Astrocyte (in vitro differentiated cells and primary cell): Measurements from ENCODE around the gene MED27. TPM values are rescaled to one million over a fixed set of nuclear protein-coding genes. Genes with fewer than 3 reads are reported as not detected.

Experiments used
- DNase-seq: peaks from one replicate; pipeline ENCODE4 v3.0.0-alpha.2; 2010; ENCODE audit warnings: low read depth
- FAIRE-seq: peaks from 2 replicates; lab custom pipeline; 2011; peaks lifted over from hg19 to GRCh38; lab: Jason Lieb, UNC
- H2AFZ ChIP-seq: 2 replicates; pipeline ENCODE4 v1.6.0; 2012; ENCODE audit warnings: low read depth, low read length, inconsistent platforms
- H3K27ac ChIP-seq: 2 replicates; pipeline ENCODE4 v1.5.1; 2011; ENCODE audit warnings: low read depth, low read length, inconsistent platforms
- H3K27me3 ChIP-seq: 2 replicates; pipeline ENCODE4 v1.6.0; 2011; ENCODE audit warnings: low read length, inconsistent platforms; ENCODE audit not compliant: insufficient read depth
- H3K36me3 ChIP-seq: 2 replicates; pipeline ENCODE4 v1.5.1; 2011; ENCODE audit warnings: low read length, inconsistent platforms; ENCODE audit not compliant: insufficient read depth
- H3K4me1 ChIP-seq: 2 replicates; pipeline ENCODE4 v1.5.1; 2011; ENCODE audit warnings: low read length, inconsistent platforms; ENCODE audit not compliant: insufficient read depth
- H3K4me2 ChIP-seq: 2 replicates; pipeline ENCODE4 v1.6.0; 2012; ENCODE audit warnings: low read length, inconsistent platforms
- H3K4me3 ChIP-seq: 2 replicates; pipeline ENCODE4 v1.5.1; 2011; ENCODE audit warnings: low read depth, mild to moderate bottlenecking, low read length, inconsistent platforms; ENCODE audit not compliant: insufficient read depth
- H3K79me2 ChIP-seq: 2 replicates; pipeline ENCODE4 v1.6.0; 2012; ENCODE audit warnings: mild to moderate bottlenecking, low read length, inconsistent platforms; ENCODE audit not compliant: insufficient read depth
- H3K9ac ChIP-seq: 2 replicates; pipeline ENCODE4 v1.6.0; 2012; ENCODE audit warnings: mild to moderate bottlenecking, low read length, inconsistent platforms
- H3K9me3 ChIP-seq: 2 replicates; pipeline ENCODE4 v1.5.1; 2012; ENCODE audit warnings: low read depth, mild to moderate bottlenecking, low read length, inconsistent platforms; ENCODE audit not compliant: insufficient read depth
- H4K20me1 ChIP-seq: 2 replicates; pipeline ENCODE4 v1.6.0; 2012; ENCODE audit warnings: low read length, inconsistent platforms; ENCODE audit not compliant: insufficient read depth
- H3K27ac Mint-ChIP-seq: one replicate; pipeline ENCODE4 v1.8.0; 2021; ENCODE audit warnings: mild to moderate bottlenecking, mixed read lengths; ENCODE audit not compliant: unreplicated experiment
- H3K27me3 Mint-ChIP-seq: one replicate; pipeline ENCODE4 v1.8.0; 2021; ENCODE audit warnings: low read depth, mixed read lengths; ENCODE audit not compliant: unreplicated experiment
- H3K36me3 Mint-ChIP-seq: one replicate; pipeline ENCODE4 v1.8.0; 2021; ENCODE audit warnings: low read depth, mixed read lengths; ENCODE audit not compliant: unreplicated experiment
- H3K4me1 Mint-ChIP-seq: one replicate; pipeline ENCODE4 v1.8.0; 2021; ENCODE audit warnings: low read depth, mixed read lengths; ENCODE audit not compliant: unreplicated experiment
- H3K4me3 Mint-ChIP-seq: one replicate; pipeline ENCODE4 v1.8.0; 2021; ENCODE audit warnings: mild to moderate bottlenecking, moderate library complexity, mixed read lengths; ENCODE audit not compliant: unreplicated experiment
- H3K9me3 Mint-ChIP-seq: one replicate; pipeline ENCODE4 v1.8.0; 2021; ENCODE audit warnings: mild to moderate bottlenecking, mixed read lengths; ENCODE audit not compliant: unreplicated experiment
- CTCF ChIP-seq: IDR thresholded peaks from 2 replicates; pipeline ENCODE4 v1.5.1; 2011; ENCODE audit warnings: low read depth, mild to moderate bottlenecking, inconsistent platforms, low read length, moderate library complexity; ENCODE audit not compliant: insufficient read depth
- EZH2 ChIP-seq: IDR thresholded peaks from 2 replicates; pipeline ENCODE4 v1.6.1; 2012; ENCODE audit warnings: mild to moderate bottlenecking, low read length, inconsistent platforms; ENCODE audit not compliant: insufficient read depth
- total RNA-seq: library from RNA; stranded (reverse); gene quantifications from 2 replicates; pipeline ENCODE4 v1.2.1, GENCODE V29; 2021

The MED27 gene
- total RNA-seq, 1 donor from 2014 or later: 26.9 TPM

- H3K36me3 Mint-ChIP-seq: no peaks in the 10 kb centered on the region
- no peaks in the 10 kb centered on the region for H3K9me3 Mint-ChIP-seq
- no peak overlapping the region for H3K4me3 Mint-ChIP-seq
- H3K27ac Mint-ChIP-seq: no peak overlapping the region
- no peaks in the 10 kb centered on the region for H4K20me1 ChIP-seq
- no peaks in the 10 kb centered on the region for H3K36me3 ChIP-seq
- no peaks in the 10 kb centered on the region for H3K9me3 ChIP-seq
- H3K9ac ChIP-seq: no peak overlapping the region
- no peak overlapping the region for H3K27ac ChIP-seq
- H3K4me3 ChIP-seq: no peak overlapping the region
- peak; percentile 13 for DNase-seq
- FAIRE-seq: no peak
- TF ChIP-seq CTCF: no peak
- no peak overlapping the region for H3K4me2 ChIP-seq
- H3K4me1 ChIP-seq: no peaks in the 10 kb centered on the region
- peaks cover 50% of the 10 kb centered on the region for H3K27me3 Mint-ChIP-seq
- H3K79me2 ChIP-seq: no peaks in the 10 kb centered on the region
- H3K27me3 ChIP-seq: peaks cover 36% of the 10 kb centered on the region
- no peak overlapping the region for H2AFZ ChIP-seq
- peaks cover 3% of the 10 kb centered on the region for H3K4me1 Mint-ChIP-seq
Measured at GRCh38 chr9:132108728-132109127, 29.1 kb upstream of the MED27 start.

DNA sequence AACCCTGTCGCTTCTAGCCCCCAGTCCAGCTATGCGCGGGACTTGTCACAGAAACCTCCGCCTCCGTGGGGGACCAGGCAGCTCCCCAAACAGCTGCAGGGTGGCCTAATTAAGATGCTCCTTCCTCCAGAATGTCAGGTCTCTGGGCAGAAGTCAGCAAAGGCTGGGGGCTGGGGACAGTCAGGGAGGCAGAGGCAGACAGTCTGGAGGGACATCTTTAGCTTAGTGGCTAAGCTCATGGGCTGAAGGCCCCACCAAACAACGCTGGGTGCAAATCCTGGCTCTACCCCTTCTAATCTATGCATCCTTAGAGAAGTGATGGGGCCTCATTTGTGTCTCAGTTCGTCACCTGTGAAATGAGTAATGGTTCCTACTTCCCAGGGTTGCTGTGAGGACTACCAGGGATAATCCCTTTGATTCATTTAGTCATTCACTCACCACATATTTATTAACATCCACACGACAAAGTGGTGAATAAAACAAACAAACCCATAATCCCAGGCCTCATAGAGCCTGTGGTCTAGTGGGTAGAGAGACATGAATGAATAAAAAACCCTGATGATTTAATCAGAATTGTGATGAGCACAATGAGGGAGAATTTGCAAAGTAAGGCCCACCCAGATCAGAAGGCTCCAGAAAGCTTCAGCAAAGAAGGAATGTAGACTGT is 20.2 kb upstream of the MED27 start:
- H3K27me3 ChIP-seq: peaks cover 35% of the 10 kb centered on the region
- H3K36me3 Mint-ChIP-seq: no peaks in the 10 kb centered on the region
- H4K20me1 ChIP-seq: no peaks in the 10 kb centered on the region
- no peak overlapping the region for H3K4me3 Mint-ChIP-seq
- no peaks in the 10 kb centered on the region for H3K79me2 ChIP-seq
- peaks cover 2% of the 10 kb centered on the region for H3K4me1 ChIP-seq
- no peak for DNase-seq
- H2AFZ ChIP-seq: no peak overlapping the region
- H3K4me3 ChIP-seq: no peak overlapping the region
- H3K9me3 ChIP-seq: no peaks in the 10 kb centered on the region
- H3K4me1 Mint-ChIP-seq: no peaks in the 10 kb centered on the region
- no peak overlapping the region for H3K4me2 ChIP-seq
- no peak overlapping the region for H3K9ac ChIP-seq
- H3K27ac Mint-ChIP-seq: no peak overlapping the region
- H3K27me3 Mint-ChIP-seq: peaks cover 39% of the 10 kb centered on the region
- H3K9me3 Mint-ChIP-seq: no peaks in the 10 kb centered on the region
- no peaks in the 10 kb centered on the region for H3K36me3 ChIP-seq
- no peak overlapping the region for H3K27ac ChIP-seq
- FAIRE-seq: no peak
- TF ChIP-seq CTCF (no peak), EZH2 (no peak)

DNA sequence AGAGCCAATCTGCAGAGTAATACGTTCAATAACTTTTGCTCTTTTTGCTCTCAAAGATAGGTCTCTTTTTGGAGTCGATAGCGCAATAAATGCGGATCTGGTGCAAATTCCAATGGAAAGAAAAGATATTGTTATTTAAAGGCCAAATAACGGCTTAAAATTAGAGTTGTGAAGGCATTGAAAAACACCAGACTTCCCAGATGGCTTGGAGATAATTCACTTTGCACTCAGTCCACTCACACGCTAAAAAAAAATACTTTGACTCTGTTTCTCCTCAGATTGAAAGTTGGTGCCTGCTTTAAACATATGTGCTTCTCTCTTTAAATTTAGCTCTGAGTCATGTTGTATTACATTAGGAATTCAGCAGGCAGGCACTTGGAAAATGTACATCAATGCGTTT is 19.5 kb upstream of the MED27 start:
- H3K36me3 ChIP-seq: no peaks in the 10 kb centered on the region
- H3K9me3 ChIP-seq: no peaks in the 10 kb centered on the region
- no peak for FAIRE-seq
- peaks cover 36% of the 10 kb centered on the region for H3K27me3 Mint-ChIP-seq
- H2AFZ ChIP-seq: no peak overlapping the region
- no peak overlapping the region for H3K27ac Mint-ChIP-seq
- H3K4me3 ChIP-seq: no peak overlapping the region
- no peaks in the 10 kb centered on the region for H3K79me2 ChIP-seq
- TF ChIP-seq EZH2 (no peak), CTCF (no peak)
- no peak overlapping the region for H3K9ac ChIP-seq
- DNase-seq: no peak
- H3K4me1 ChIP-seq: peaks cover 5% of the 10 kb centered on the region
- no peak overlapping the region for H3K4me2 ChIP-seq
- H3K27ac ChIP-seq: no peak overlapping the region
- H3K36me3 Mint-ChIP-seq: no peaks in the 10 kb centered on the region
- peaks cover 35% of the 10 kb centered on the region for H3K27me3 ChIP-seq
- no peaks in the 10 kb centered on the region for H3K4me1 Mint-ChIP-seq
- no peaks in the 10 kb centered on the region for H4K20me1 ChIP-seq
- H3K9me3 Mint-ChIP-seq: no peaks in the 10 kb centered on the region
- no peak overlapping the region for H3K4me3 Mint-ChIP-seq
